IMR-90 (cell line): ENCODE data around the gene LPAR1. TPM values are rescaled to one million over a fixed set of nuclear protein-coding genes. Genes with fewer than 3 reads are reported as not detected.

Experiments
- ATAC-seq: fragments of 200-7000 bp; cut with Tn5 transposase; 2 replicates; pipeline ENCODE4 v1.9.1; 2020; ENCODE audit warnings: low read depth, mild to moderate bottlenecking, moderate library complexity
- BruUV-seq: library from RNA; stranded (reverse); fragments of 400-500 nt; replicated peaks from 2 replicates; lab custom pipeline; 2021; lab: Mats Ljungman, UMichigan
- CTCF ChIA-PET: fragments of 300-600 bp; formaldehyde crosslinking; extraction: SDS; loops from one replicate; lab custom pipeline; 2021; ENCODE audit warnings: antibody characterized with exemption; lab: Yijun Ruan, JAX
- POLR2A ChIA-PET: fragments of 300-600 bp; sonication (Branson Sonifier 250); formaldehyde crosslinking; loops from one replicate; lab custom pipeline; 2022; ENCODE audit warnings: antibody characterized with exemption; ENCODE audit not compliant: unreplicated experiment; lab: Charles Lee
- DNase-seq: peaks from one replicate; pipeline ENCODE4 v3.0.0; 2013
- H2AFZ ChIP-seq: replicated peaks from 2 replicates; pipeline ENCODE3; 2013; ENCODE audit warnings: low read length, mild to moderate bottlenecking; ENCODE audit not compliant: poor library complexity
- H2AK5ac ChIP-seq: 2 replicates; pipeline ENCODE4 v1.6.1; 2013; ENCODE audit warnings: low read depth, low read length, inconsistent platforms
- H2AK9ac ChIP-seq: replicated peaks from 2 replicates; pipeline ENCODE3; 2013; ENCODE audit warnings: mild to moderate bottlenecking, low read depth, low read length, moderate library complexity; ENCODE audit not compliant: poor library complexity
- H2BK120ac ChIP-seq: 2 replicates; pipeline ENCODE4 v1.6.1; 2013; ENCODE audit warnings: low read depth, low read length, inconsistent platforms
- H2BK15ac ChIP-seq: 3 replicates; pipeline ENCODE4 v1.6.1; 2013; ENCODE audit warnings: low read depth, low read length, inconsistent platforms
- H2BK20ac ChIP-seq: 2 replicates; pipeline ENCODE4 v1.6.1; 2013; ENCODE audit warnings: low read depth, mild to moderate bottlenecking, inconsistent platforms, low read length, moderate library complexity
- H2BK5ac ChIP-seq: 2 replicates; pipeline ENCODE4 v1.6.1; 2013; ENCODE audit warnings: mild to moderate bottlenecking, low read depth, low read length, inconsistent platforms; ENCODE audit not compliant: poor library complexity, severe bottlenecking
- H3K14ac ChIP-seq: replicated peaks from 2 replicates; pipeline ENCODE4 v1.6.1; 2013; ENCODE audit warnings: low read depth, low read length, inconsistent platforms
- H3K18ac ChIP-seq: 2 replicates; pipeline ENCODE4 v1.6.1; 2013; ENCODE audit warnings: low read depth, low read length, control low read depth
- H3K23ac ChIP-seq: 2 replicates; pipeline ENCODE4 v1.6.1; 2013; ENCODE audit warnings: low read depth, low read length, inconsistent platforms
- H3K27ac ChIP-seq: 2 replicates; pipeline ENCODE4 v1.5.1; 2013; ENCODE audit warnings: mild to moderate bottlenecking, control low read depth, low read length; ENCODE audit not compliant: insufficient read depth
- H3K27me3 ChIP-seq: 2 replicates; pipeline ENCODE4 v1.6.1; 2013; ENCODE audit warnings: low read length; ENCODE audit not compliant: control insufficient read depth, insufficient read depth
- H3K36me3 ChIP-seq: 2 replicates; pipeline ENCODE4 v1.6.1; 2013; ENCODE audit warnings: low read length, mixed read lengths; ENCODE audit not compliant: control insufficient read depth, insufficient read depth
- H3K4ac ChIP-seq: 2 replicates; pipeline ENCODE4 v1.6.1; 2013; ENCODE audit warnings: low read depth, low read length, inconsistent platforms
- H3K4me1 ChIP-seq: 2 replicates; pipeline ENCODE4 v1.6.1; 2013; ENCODE audit warnings: low read length, mixed read lengths; ENCODE audit not compliant: control insufficient read depth, insufficient read depth
- H3K4me2 ChIP-seq: 2 replicates; pipeline ENCODE4 v1.6.1; 2013; ENCODE audit warnings: low read depth, mild to moderate bottlenecking, control low read depth, low read length, moderate library complexity
- H3K4me3 ChIP-seq: 2 replicates; pipeline ENCODE4 v1.5.1; 2013; ENCODE audit warnings: low read depth, mild to moderate bottlenecking, control low read depth, low read length, moderate library complexity; ENCODE audit not compliant: insufficient read depth
- H3K56ac ChIP-seq: 2 replicates; pipeline ENCODE4 v1.6.1; 2013; ENCODE audit warnings: low read length, inconsistent platforms; ENCODE audit not compliant: insufficient read depth; ENCODE audit errors: extremely low read depth
- H3K79me1 ChIP-seq, 2 experiments: 2 replicates each; pipeline ENCODE4 v1.6.1; 2013; ENCODE audit warnings: low read length in 2 of 2, inconsistent platforms in 1 of 2, low read depth in 1 of 2
- H3K9ac ChIP-seq: 2 replicates; pipeline ENCODE4 v1.6.1; 2013; ENCODE audit warnings: low read depth, low read length, control low read depth
- H3K9me1 ChIP-seq: 2 replicates; pipeline ENCODE4 v1.6.1; 2013; ENCODE audit warnings: low read length, inconsistent platforms; ENCODE audit not compliant: insufficient read depth
- H3K9me3 ChIP-seq: 2 replicates; pipeline ENCODE4 v1.6.1; 2013; ENCODE audit warnings: low read length; ENCODE audit not compliant: control insufficient read depth, insufficient read depth
- H4K20me1 ChIP-seq: 2 replicates; pipeline ENCODE4 v1.6.1; 2013; ENCODE audit warnings: low read length, inconsistent platforms; ENCODE audit not compliant: insufficient read depth
- H4K5ac ChIP-seq: 2 replicates; pipeline ENCODE4 v1.6.1; 2013; ENCODE audit warnings: mild to moderate bottlenecking, low read depth, low read length, control low read depth
- H4K8ac ChIP-seq, 2 experiments: 2 replicates each; pipeline ENCODE4 v1.6.1; 2013; ENCODE audit warnings: low read depth in 2 of 2, low read length in 2 of 2, control low read depth in 1 of 2, inconsistent platforms in 1 of 2
- H4K91ac ChIP-seq: 2 replicates; pipeline ENCODE4 v1.6.1; 2013; ENCODE audit warnings: low read depth, low read length, inconsistent platforms; ENCODE audit not compliant: insufficient read depth
- CEBPB ChIP-seq: IDR thresholded peaks from 2 replicates; pipeline ENCODE4 v1.6.1; 2012; ENCODE audit warnings: low read depth, low read length, improper control_type of control experiment
- FOS ChIP-seq: fragments of 150-350 bp; IDR thresholded peaks from 2 replicates; pipeline ENCODE4 v1.6.1; 2016; ENCODE audit warnings: low read depth, low read length
- whole genome bisulfite sequencing, 2 experiments: methylation state at CpG; one replicate each; pipeline versions ENCODE4 v1.1.5 to v1.1.7; 2013; ENCODE audit warnings: missing lambda C conversion rate in 2 of 2; ENCODE audit not compliant: insufficient read length in 1 of 2; ENCODE audit errors: extremely low coverage in 2 of 2; 5-methylcytosine and 5-hydroxymethylcytosine counted together
- dilution Hi-C: fragments of 300-500 bp; cut with HindIII; formaldehyde crosslinking; loops from one replicate; pipeline ENCODE4 v1.14.3; 2018; ENCODE audit warnings: low sequenced_read_pairs; ENCODE audit not compliant: unreplicated experiment
- in situ Hi-C: fragments of 300-500 bp; cut with MboI; formaldehyde crosslinking; loops from 3 replicates; pipeline ENCODE4 v1.14.3; 2019; ENCODE audit warnings: low sequenced_read_pairs, inconsistent platforms, mixed read lengths
- intact Hi-C: fragments of 100-400 bp; cut with micrococcal nuclease; formaldehyde crosslinking; loops from 2 replicates; pipeline ENCODE4 v1.10.0; 2022
- polyA plus RNA-seq, 3 experiments: library from polyadenylated mRNA; depleted of rRNA; stranded (reverse); fragments of >200 nt; gene quantifications; 2 replicates each; pipeline ENCODE4 v1.2.3, GENCODE V29; 2012; ENCODE audit warnings: low replicate concordance in 1 of 3
- total RNA-seq: library from RNA; depleted of rRNA; stranded (reverse); fragments of >200 nt; gene quantifications from 2 replicates; pipeline ENCODE4 v1.2.3, GENCODE V29; 2012
- TF ChIP-seq, protein P1 (sequence below): conservative IDR thresholded peaks from 2 replicates; pipeline ENCODE4 v1.5.1; 2012; ENCODE audit warnings: mild to moderate bottlenecking, low read depth, low read length, improper control_type of control experiment

The LPAR1 gene
- total and polyA plus RNA-seq, 2 of the 4 experiments (the other 2 are of a cell fraction): 171 to 315 TPM

GRCh38 chr9:110918316-110919049 is 119.8 kb downstream of the LPAR1 start:
- Histone ChIP-seq H4K8ac (peak overlapping the region; percentile 39 to 93), H2AK9ac (peak overlapping the region; percentile 74), H2BK5ac (peak overlapping the region; percentile 100), H4K20me1 (peaks cover 19% of the 10 kb centered on the region; the same call in 1 of the 2 replicates), H2BK120ac (peak overlapping the region; percentile 93), H4K91ac (peak overlapping the region; percentile 98), H3K4me3 (peak overlapping the region; percentile 21; the same call in 1 of the 2 replicates), H2BK15ac (peak overlapping the region; percentile 90), H3K36me3 (peaks cover 9% of the 10 kb centered on the region), H4K5ac (peak overlapping the region; percentile 92), H3K27ac (peak overlapping the region; percentile 91), H2AFZ (no peak overlapping the region), H3K9ac (peak overlapping the region; percentile 16), H3K4ac (peak overlapping the region; percentile 99), H3K4me1 (peaks cover 33% of the 10 kb centered on the region), H3K79me1 (peaks cover 40 to 78% of the 10 kb centered on the region in 2 experiments), H3K23ac (peak overlapping the region; percentile 94), H3K56ac (peak overlapping the region; percentile 76), H3K9me1 (peaks cover 23% of the 10 kb centered on the region), H2BK20ac (peak overlapping the region; percentile 75), H2AK5ac (peak overlapping the region; percentile 72), H3K9me3 (no peaks in the 10 kb centered on the region), H3K4me2 (peak overlapping the region; percentile 75), H3K27me3 (no peaks in the 10 kb centered on the region), H3K18ac (peak overlapping the region; percentile 89; the same call in 1 of the 2 replicates), H3K14ac (peak overlapping the region; percentile 91)
- ATAC-seq (peak; percentile 56), DNase-seq (peak; percentile 89)
- POLR2A ChIA-PET: interaction anchor here (0.6 to 0.8 kb wide), 2 partner anchors 17 to 77 kb away, joined by 3 read pairs; no protein-coding TSS in a partner anchor
- no CpG with 5 or more reads among the region's 1 CpG for WGBS, 2 experiments
- intact Hi-C loops: loop anchor here (5.0 to 10.0 kb wide), 3 partner anchors 121 to 376 kb away; no protein-coding TSS in a partner anchor
- dilution Hi-C loops: no loop called here
- TF ChIP-seq, protein P1, sequence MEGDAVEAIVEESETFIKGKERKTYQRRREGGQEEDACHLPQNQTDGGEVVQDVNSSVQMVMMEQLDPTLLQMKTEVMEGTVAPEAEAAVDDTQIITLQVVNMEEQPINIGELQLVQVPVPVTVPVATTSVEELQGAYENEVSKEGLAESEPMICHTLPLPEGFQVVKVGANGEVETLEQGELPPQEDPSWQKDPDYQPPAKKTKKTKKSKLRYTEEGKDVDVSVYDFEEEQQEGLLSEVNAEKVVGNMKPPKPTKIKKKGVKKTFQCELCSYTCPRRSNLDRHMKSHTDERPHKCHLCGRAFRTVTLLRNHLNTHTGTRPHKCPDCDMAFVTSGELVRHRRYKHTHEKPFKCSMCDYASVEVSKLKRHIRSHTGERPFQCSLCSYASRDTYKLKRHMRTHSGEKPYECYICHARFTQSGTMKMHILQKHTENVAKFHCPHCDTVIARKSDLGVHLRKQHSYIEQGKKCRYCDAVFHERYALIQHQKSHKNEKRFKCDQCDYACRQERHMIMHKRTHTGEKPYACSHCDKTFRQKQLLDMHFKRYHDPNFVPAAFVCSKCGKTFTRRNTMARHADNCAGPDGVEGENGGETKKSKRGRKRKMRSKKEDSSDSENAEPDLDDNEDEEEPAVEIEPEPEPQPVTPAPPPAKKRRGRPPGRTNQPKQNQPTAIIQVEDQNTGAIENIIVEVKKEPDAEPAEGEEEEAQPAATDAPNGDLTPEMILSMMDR: no peak
- TF ChIP-seq FOS (peak; percentile 9; the same call in 1 of the 2 replicates), CEBPB (peak; percentile 72)
- no TSS peak for BruUV-seq
- in situ Hi-C loops: loop anchor here (25.0 kb wide), 1 partner anchor 281 kb away; no protein-coding TSS in a partner anchor
- CTCF ChIA-PET: interaction anchor here (0.6 to 0.7 kb wide), 5 partner anchors 17 to 165 kb away, joined by 3 to 5 read pairs (median 3); no protein-coding TSS in a partner anchor
